BE2C (cell line): ENCODE measurements around the gene SRD5A2.

Experiments used
- DNase-seq: peaks from one replicate; pipeline ENCODE4 v3.0.0-alpha.2; 2020
- H3K27me3 ChIP-seq: fragments of 250-450 bp; sonication (Bioruptor Pico); 2 replicates; pipeline ENCODE4 v1.5.1; 2020; ENCODE audit warnings: mild to moderate bottlenecking
- H3K36me3 ChIP-seq: fragments of 250-450 bp; sonication (Bioruptor Pico); 2 replicates; pipeline ENCODE4 v1.5.1; 2020; ENCODE audit warnings: mild to moderate bottlenecking
- H3K4me1 ChIP-seq: fragments of 250-450 bp; sonication (Bioruptor Pico); 2 replicates; pipeline ENCODE4 v1.5.1; 2020
- H3K4me3 ChIP-seq: 2 replicates; pipeline ENCODE4 v1.5.1; 2011; ENCODE audit warnings: low read depth, low read length
- H3K9me3 ChIP-seq: fragments of 250-450 bp; sonication (Bioruptor Pico); 2 replicates; pipeline ENCODE4 v1.5.1; 2020
- CTCF ChIP-seq: IDR thresholded peaks from 2 replicates; pipeline ENCODE4 v1.5.1; 2012; ENCODE audit warnings: mild to moderate bottlenecking, low read depth, low read length

Gene SRD5A2

GRCh38 chr2:31529256-31529655, 51.5 kb downstream of the SRD5A2 start:
- no peak for TF ChIP-seq CTCF
- Histone ChIP-seq H3K9me3 (no peaks in the 10 kb centered on the region), H3K4me1 (no peaks in the 10 kb centered on the region), H3K4me3 (no peak overlapping the region), H3K27me3 (no peaks in the 10 kb centered on the region; the same call in 1 of the 2 replicates), H3K36me3 (no peaks in the 10 kb centered on the region)
- no peak for DNase-seq

GRCh38 chr2:31528823-31529222, 51.9 kb downstream of the SRD5A2 start:
- no peak for DNase-seq
- Histone ChIP-seq H3K36me3 (no peaks in the 10 kb centered on the region), H3K4me3 (no peak overlapping the region), H3K9me3 (no peaks in the 10 kb centered on the region), H3K27me3 (no peaks in the 10 kb centered on the region; the same call in 1 of the 2 replicates), H3K4me1 (no peaks in the 10 kb centered on the region)
- no peak for TF ChIP-seq CTCF

- Histone ChIP-seq H3K27me3 (peaks cover 5% of the 10 kb centered on the region; the same call in 1 of the 2 replicates), H3K4me3 (no peak overlapping the region), H3K4me1 (no peaks in the 10 kb centered on the region), H3K36me3 (no peaks in the 10 kb centered on the region), H3K9me3 (no peaks in the 10 kb centered on the region)
- DNase-seq = no peak
- no peak for TF ChIP-seq CTCF
Measured at GRCh38 chr2:31526946-31527732, 53.6 kb downstream of the SRD5A2 start.

GRCh38 chr2:31525876-31526275, 54.9 kb downstream of the SRD5A2 start:
- TF ChIP-seq CTCF = no peak
- Histone ChIP-seq H3K27me3 (peaks cover 5% of the 10 kb centered on the region; the same call in 1 of the 2 replicates), H3K4me1 (no peaks in the 10 kb centered on the region), H3K9me3 (no peaks in the 10 kb centered on the region), H3K4me3 (no peak overlapping the region), H3K36me3 (no peaks in the 10 kb centered on the region)
- DNase-seq = peak; percentile 24

GRCh38 chr2:31524592-31524991, 56.1 kb downstream of the SRD5A2 start:
- no peak for DNase-seq
- no peaks in the 10 kb centered on the region for H3K4me1 ChIP-seq
- H3K4me3 ChIP-seq = no peak overlapping the region
- H3K27me3 ChIP-seq = peaks cover 5% of the 10 kb centered on the region; the same call in 1 of the 2 replicates
- no peaks in the 10 kb centered on the region for H3K9me3 ChIP-seq
- no peak for TF ChIP-seq CTCF
- no peaks in the 10 kb centered on the region for H3K36me3 ChIP-seq

- Histone ChIP-seq H3K36me3 (no peaks in the 10 kb centered on the region), H3K4me3 (no peak overlapping the region), H3K27me3 (peaks cover 5% of the 10 kb centered on the region; the same call in 1 of the 2 replicates), H3K9me3 (no peaks in the 10 kb centered on the region), H3K4me1 (no peaks in the 10 kb centered on the region)
- peak; percentile 72 for TF ChIP-seq CTCF
- DNase-seq = peak; percentile 55
Measured at GRCh38 chr2:31523871-31524492, 56.8 kb downstream of the SRD5A2 start.
